Smooth muscle cell of the umbilical artery (primary cell): ENCODE results near the gene PRAMEF7. TPM values are rescaled to one million over a fixed set of nuclear protein-coding genes. Genes with fewer than 3 reads are reported as not detected.

Experiments
- total RNA-seq: library from RNA; depleted of rRNA; stranded (reverse); fragments of >200 nt; gene quantifications from 2 replicates; pipeline ENCODE4 v1.2.3, GENCODE V29; 2014

The PRAMEF7 gene
- total RNA-seq: not detected in 2 replicates

DNA sequence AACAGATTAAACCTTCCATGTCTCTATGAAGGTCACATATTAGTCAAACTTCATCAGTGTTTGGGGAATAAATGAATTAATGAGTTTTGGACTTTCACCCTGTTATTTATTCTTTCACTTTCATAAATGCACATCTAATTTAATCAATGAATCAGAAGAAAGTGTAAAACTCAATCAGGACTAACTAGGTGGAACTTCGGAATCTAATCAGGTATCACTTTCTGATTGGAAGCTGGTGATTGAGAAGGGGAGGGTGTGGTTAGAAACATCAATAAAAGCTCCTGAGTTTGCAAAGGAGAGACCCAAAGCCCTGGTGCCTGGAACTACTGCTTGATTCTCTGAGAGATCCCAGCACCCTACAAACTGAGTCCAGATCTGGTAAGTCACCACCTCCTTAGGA, at the start of gene PRAMEF7:
Gene PRAMEF7, plus strand, starts transcription at position 301 of the 400 bp plus-strand sequence. CDS start 1,083 bp downstream, outside the sequence.

DNA sequence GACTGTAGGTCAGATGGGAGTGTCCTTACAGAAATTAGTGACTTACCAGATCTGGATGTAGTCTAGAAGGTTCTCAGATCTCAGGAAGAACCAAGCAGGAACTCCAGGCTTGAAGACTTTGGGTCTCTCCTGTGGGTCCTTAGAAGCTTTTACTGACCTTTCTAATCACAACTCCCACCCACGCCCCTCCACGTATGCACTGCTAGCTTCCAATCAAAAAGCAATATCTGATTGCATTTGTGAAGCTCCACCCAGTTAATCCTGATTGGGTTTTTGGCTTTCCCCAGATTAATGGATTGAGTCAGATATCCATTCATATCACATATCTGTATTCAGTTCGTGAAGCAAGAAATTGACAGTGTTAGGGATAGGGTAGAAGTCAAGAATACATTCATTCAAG, 30.3 kb upstream of the PRAMEF7 start, which contains the start of gene PRAMEF4:
Gene PRAMEF4, minus strand, starts transcription at position 101 of the 400 bp plus-strand sequence. CDS start 2,807 bp downstream, outside the sequence.

DNA sequence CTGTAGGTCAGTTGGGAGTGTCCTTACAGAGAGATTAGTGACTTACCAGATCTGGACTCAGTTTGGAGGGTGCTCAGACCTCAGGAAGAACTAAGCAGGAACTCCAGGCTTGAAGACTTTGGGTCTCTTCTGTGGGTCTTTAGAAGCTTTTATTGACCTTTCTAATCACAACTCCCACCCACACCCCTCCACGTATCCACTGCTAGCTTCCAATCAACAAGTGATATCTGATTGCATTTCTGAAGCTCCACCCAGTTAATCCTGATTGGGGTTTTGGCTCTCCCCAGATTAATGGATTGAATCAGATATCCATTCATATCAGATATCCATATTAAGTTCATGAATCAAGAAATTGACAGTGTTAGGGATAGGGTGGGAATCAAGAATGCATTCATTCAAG, 18.2 kb upstream of the PRAMEF7 start, which contains the start of gene PRAMEF10:
Gene PRAMEF10, minus strand, starts transcription at position 101 of the 400 bp plus-strand sequence. CDS start 2,423 bp downstream, outside the sequence.

DNA sequence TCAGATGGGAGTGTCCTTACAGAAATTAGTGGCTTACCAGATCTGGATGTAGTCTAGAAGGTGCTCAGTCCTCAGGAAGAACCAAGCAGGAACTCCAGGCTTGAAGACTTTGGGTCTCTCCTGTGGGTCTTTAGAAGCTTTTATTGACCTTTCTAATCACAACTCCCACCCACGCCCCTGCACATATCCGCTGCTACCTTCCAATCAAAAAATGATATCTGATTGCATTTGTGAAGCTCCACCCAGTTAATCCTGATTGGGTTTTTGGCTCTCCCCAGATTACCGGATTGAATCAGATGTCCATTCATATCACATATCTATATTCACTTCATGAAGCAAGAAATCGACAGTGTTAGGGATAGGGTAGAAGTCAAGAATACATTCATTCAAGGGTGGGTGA, 31.1 kb downstream of the PRAMEF7 start, which contains the start of gene PRAMEF6:
Gene PRAMEF6, minus strand, starts transcription at position 101 of the 400 bp plus-strand sequence. CDS start 5,062 bp downstream, outside the sequence.

Other genes starting within 250 kb of the PRAMEF7 start
- not detected in 2 replicates for gene AADACL3, start 200.5 kb upstream of the PRAMEF7 start, total RNA-seq
- not detected in 2 replicates for gene CFAP107, start 170.4 kb upstream of the PRAMEF7 start, total RNA-seq
- gene PRAMEF12, start 142.9 kb upstream of the PRAMEF7 start, total RNA-seq: not detected in 2 replicates
- not detected in 2 replicates for gene PRAMEF1, start 125.2 kb upstream of the PRAMEF7 start, total RNA-seq
- gene PRAMEF11, start 85.2 kb upstream of the PRAMEF7 start, total RNA-seq: not detected in 2 replicates
- not detected in 2 replicates for gene HNRNPCL1, start 67.9 kb upstream of the PRAMEF7 start, total RNA-seq
- gene PRAMEF2, start 59.5 kb upstream of the PRAMEF7 start, total RNA-seq: not detected in 2 replicates
- not detected in 2 replicates for gene PRAMEF4, start 30.4 kb upstream of the PRAMEF7 start, total RNA-seq
- not detected in 2 replicates for gene PRAMEF10, start 18.3 kb upstream of the PRAMEF7 start, total RNA-seq
- not detected in 2 replicates for gene PRAMEF6, start 31.0 kb downstream of the PRAMEF7 start, total RNA-seq
- not detected in 2 replicates for gene PRAMEF27, start 140.0 kb downstream of the PRAMEF7 start, total RNA-seq
- gene HNRNPCL3, start 144.2 kb downstream of the PRAMEF7 start, total RNA-seq: not detected in 2 replicates
- not detected in 2 replicates for gene PRAMEF25, start 154.2 kb downstream of the PRAMEF7 start, total RNA-seq
- not detected in 2 replicates for gene HNRNPCL2, start 200.2 kb downstream of the PRAMEF7 start, total RNA-seq
- not detected in 2 replicates for gene PRAMEF26, start 239.4 kb downstream of the PRAMEF7 start, total RNA-seq
- gene HNRNPCL4, start 249.0 kb downstream of the PRAMEF7 start, total RNA-seq: not detected in 2 replicates